Measurements from ENCODE around the gene SAA2.
"Not testable (repeated sequence)": the region's sequence is repeated elsewhere in the genome, so short reads cannot be mapped to it uniquely, and the experiment has no call there.

Gene SAA2

GRCh38 chr11:18248561-18248960, at the start of gene SAA2:
Gene SAA2, minus strand, starts transcription at chr11:18248668. Its CDS starts 657 bp downstream, at chr11:18248011.
- no peak for DNase-seq (ENCODE audit: low read depth)

- DNase-seq (ENCODE audit: low read depth) = no peak
These were observed 46.8 kb upstream of the SAA2 start for GRCh38 chr11:18295316-18295715.

DNA sequence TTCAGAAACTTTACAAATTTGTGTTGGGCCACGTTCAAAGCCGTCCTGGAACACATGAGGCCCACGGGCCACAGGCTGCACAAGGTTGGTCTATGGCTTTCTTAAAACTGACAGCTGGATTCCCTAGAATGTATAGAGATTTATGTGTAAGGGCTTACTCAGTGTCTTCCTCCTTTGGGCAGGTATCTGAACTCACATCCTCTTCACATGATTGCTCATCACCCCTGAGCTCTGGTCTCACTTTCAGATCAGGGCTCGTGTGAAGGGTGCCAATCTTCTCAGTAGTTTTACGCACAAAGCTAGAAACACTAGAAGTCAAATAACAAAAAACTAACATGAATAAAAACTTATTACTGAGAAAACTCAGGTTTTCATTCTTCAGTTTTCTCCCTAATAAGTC, 46.4 kb upstream of the SAA2 start:
- DNase-seq (ENCODE audit: low read depth) = no peak

- no peak for DNase-seq (ENCODE audit: low read depth)
These were observed 40.4 kb upstream of the SAA2 start for GRCh38 chr11:18288911-18289310.

- DNase-seq (ENCODE audit: low read depth) = no peak
These were observed 37.4 kb upstream of the SAA2 start for GRCh38 chr11:18285841-18286240.

DNA sequence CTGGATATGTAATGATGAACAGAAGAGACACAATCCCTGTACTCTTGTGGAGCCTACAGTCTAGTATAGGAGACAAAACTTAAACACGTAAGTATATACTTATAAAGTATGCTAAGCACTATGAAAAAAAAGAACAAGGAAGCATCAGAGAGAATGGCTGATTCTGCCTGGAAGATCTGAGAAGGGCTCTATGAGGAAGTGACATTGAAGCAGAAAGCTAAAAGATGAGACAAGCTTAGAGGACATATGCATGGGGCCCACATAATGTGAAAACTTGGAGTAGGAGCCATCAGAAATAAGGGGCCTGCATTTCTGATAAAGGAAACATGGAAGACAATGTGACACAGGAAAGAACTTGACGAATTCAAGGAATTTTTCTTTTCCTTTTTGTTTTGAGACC, 34.2 kb upstream of the SAA2 start:
- no peak for DNase-seq (ENCODE audit: low read depth)

- no peak for DNase-seq (ENCODE audit: low read depth)
These were observed 32.1 kb upstream of the SAA2 start for GRCh38 chr11:18280438-18281045.

DNA sequence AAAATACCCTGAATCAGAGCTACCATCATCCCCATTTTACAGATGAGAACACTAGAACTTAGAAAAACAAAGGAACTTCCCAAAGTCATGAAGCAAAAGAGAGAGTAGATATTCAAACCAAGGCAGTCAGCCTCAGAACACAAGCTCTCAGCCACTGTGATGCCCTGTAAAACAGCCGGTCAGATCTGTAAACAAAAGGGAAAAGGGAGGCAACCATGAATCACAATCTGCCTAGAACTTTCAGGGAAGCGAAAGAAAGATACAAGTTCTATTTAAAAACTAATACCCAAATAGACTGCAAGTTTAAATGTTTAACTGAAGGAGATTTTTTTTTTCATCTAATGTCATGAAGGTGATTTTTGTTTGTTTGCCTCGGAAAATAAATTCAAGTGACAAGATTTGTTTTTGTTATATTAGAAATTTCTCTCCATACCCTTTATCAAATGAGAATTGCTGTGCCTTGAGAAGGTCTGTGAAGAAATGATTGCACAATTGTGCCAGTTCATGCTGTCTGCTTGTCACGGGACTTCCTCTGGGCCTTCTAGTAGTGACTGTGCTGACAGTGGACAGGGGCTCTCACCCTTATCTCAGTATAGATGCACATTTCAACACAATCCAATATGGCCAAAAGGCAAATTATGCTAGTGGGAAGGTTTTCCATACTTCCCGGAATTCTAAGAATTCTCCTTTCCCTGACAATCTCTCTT, 29.2 kb upstream of the SAA2 start:
- DNase-seq (ENCODE audit: low read depth) = no peak

- no peak for DNase-seq (ENCODE audit: low read depth)
These were observed 22.7 kb upstream of the SAA2 start for GRCh38 chr11:18271206-18271605.

DNA sequence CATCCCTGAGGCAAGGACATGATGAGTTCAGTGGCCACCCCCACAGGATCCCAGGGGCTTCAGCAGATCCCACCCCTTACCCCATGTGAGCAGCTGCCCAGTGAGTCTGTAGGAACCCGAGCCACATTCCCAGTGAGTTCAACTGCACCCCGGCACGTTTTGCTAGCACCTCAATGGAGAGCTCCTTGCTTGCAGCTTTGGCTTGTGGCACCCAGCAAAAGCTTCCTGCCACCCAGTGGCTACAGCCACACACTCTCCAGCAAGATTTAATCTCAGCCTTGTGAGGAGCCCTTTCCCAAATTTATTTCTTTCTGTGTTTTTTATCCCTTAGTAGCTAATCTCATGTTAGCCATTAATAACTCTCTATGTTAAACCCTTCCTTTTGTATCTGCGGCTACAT, 21.6 kb upstream of the SAA2 start:
- DNase-seq (ENCODE audit: low read depth) = no peak

DNA sequence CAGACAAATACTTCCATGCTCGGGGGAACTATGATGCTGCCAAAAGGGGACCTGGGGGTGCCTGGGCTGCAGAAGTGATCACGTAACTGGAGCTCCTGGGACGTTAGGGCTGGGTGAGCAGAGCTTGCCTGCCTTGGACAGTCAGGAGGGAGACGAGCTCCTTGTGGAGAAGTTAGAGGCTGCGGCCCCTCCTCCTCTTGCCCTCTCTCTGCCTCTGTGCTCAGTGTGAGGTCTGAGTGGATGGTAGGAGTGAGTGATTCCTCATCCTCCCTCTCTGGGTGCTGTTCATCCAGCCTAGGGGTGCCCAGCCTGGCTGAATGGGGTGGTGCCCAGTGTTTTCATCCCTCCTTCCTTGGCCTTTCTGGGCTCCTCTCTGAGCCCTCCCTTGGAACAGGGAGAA, 20.8 kb upstream of the SAA2 start:
- not testable (repeated sequence) for DNase-seq (ENCODE audit: low read depth)

DNA sequence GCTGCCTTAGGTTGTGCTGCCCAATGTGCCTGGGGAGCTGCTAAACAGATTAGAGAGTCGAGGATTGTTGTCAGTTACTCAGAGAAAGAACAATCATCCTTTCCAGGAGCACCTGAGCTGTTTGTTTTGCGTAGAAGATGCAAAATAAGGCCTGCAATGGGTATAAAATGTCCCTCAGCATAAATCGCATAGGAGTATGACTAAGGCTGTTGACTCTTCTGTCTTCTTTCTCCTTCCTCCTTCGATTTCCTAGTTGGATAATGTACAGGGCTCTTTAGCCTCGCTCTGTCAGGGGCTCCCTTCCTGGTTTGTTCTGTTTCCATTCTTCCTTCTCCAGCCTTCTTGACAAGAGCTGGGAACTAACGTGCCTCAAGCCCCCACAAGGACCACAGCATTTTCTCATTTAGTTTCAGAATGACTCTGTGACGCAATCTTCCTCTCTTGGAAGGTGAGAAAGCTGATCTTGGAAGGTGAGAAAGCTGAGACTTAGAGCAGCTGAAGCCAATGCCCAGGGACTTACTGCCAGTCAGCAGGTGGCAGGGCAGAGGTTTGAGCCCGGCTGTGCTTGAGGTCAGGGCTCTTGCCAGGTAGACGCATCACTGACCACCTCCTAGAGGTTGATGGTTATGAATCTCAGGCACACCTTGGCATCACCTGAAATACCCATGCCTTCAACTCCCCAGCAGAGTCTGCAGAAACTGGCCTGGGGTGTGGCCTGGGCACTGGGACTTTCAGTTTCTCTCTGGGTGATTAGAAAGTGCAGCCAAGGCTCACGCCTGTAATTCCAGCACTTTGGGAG, 19.1 kb upstream of the SAA2 start:
- not testable (repeated sequence) for DNase-seq (ENCODE audit: low read depth)

GRCh38 chr11:18265949-18266348, 17.5 kb upstream of the SAA2 start, which contains the start of gene SAA1:
Gene SAA1, plus strand, starts transcription at chr11:18266264. Its CDS starts 624 bp downstream, at chr11:18266888.
- no peak for DNase-seq (ENCODE audit: low read depth)

DNA sequence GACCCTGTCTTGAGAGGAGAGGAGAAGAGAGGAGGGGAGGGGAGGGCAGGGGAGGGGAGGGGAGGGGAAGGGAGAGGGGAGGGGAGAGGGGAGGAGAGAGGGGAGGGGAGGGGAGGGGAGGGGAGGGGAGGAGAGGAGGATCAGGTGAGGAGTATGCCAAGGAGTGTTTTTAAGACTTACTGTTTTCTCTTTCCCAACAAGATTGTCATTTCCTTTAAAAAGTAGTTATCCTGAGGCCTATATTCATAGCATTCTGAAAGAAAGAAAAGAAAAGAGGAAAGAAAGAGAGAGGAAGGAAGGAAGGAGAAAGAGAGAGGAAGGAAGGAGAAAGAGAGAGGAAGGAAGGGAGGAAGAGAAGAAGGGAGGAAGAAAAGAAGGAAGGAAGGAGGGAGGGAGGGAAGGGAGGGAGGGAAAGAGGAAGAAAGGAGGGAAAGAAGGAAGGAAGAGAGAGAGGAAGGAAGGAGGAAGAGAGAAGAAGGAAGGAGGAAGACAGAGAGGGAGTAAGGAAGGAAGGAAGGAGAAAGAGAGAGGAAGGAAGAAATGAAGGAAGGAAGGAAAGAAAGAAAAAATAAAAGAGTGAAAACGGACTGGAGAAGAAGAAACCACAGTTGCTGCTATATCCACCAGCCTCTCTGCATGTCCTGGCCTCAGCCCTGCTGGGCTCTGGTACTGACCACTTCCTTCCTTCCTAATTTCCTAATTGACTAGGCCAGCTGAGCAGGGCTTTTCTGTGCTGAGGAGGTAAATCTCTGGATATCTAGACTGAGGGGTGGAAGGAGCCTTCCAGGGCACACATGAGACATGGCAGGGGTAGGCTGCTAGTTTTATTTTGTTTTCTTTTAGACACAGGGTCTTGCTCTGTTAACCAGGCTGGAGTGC, 16.4 kb upstream of the SAA2 start:
- DNase-seq (ENCODE audit: low read depth) = no peak

GRCh38 chr11:18264035-18264434, 15.6 kb upstream of the SAA2 start:
- no peak for DNase-seq (ENCODE audit: low read depth)

DNA sequence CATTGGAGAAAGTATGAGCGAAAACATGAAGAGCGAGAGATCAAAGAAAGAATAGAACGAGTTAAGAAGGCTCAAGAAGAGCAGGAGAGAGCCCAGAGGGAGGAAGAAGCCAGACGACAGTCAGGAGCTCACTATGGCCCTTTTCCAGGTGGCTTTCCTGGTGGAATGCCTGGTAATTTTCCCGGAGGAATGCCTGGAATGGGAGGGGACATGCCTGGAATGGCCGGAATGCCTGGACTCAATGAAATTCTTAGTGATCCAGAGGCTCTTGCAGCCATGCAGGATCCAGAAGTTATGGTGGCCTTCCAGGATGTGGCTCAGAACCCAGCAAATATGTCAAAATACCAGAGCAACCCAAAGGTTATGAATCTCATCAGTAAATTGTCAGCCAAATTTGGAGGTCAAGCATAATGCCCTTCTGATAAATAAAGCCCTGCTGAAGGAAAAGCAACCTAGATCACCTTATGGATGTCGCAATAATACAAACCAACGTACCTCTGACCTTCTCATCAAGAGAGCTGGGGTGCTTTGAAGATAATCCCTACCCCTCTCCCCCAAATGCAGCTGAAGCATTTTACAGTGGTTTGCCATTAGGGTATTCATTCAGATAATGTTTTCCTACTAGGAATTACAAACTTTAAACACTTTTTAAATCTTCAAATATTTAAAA, 14.3 kb upstream of the SAA2 start:
- not testable (repeated sequence) for DNase-seq (ENCODE audit: low read depth)

- no peak for DNase-seq (ENCODE audit: low read depth)
These were observed 13.3 kb upstream of the SAA2 start for GRCh38 chr11:18261721-18262120.

- DNase-seq (ENCODE audit: low read depth) = no peak
These were observed 10.8 kb upstream of the SAA2 start for GRCh38 chr11:18259259-18259658.

- no peak for DNase-seq (ENCODE audit: low read depth)
These were observed 6.4 kb upstream of the SAA2 start for GRCh38 chr11:18254781-18255361.

GRCh38 chr11:18253778-18254338, 5.4 kb upstream of the SAA2 start:
- DNase-seq (ENCODE audit: low read depth) = no peak

DNA sequence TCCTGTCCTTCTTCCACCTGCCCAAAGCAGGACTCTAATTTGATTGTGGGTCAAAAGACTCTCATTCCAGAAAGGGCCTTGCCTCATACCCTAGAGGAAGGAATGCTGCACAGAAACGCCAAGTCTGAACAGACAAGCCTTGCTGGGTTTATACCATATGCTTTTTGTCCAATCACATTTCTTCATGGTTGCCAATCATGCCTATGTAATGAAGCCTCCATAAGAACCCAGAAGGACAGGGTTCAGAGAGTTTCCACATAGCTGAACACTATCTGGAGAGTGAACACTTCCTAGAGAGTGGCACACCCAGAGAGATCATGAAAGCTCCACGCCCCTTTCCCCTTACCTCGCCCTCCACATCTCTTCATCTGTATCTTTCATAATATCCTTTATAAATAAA, 4.8 kb upstream of the SAA2 start:
- DNase-seq (ENCODE audit: low read depth) = no peak

All from T-helper 22 cell (primary cell).